Adrenal gland (tissue), 5 donors: ENCODE data around the gene ZNF18.

Source experiments
- POLR2A ChIP-seq, 2 donors: fragments of 450-650 bp; IDR thresholded peaks; one replicate each; pipeline ENCODE4 v1.6.1; 2017; ENCODE audit warnings: antibody characterized with exemption in 2 of 2, mild to moderate bottlenecking in 2 of 2, moderate library complexity in 1 of 2
- TF ChIP-seq, protein P1 (sequence below), 6 experiments: fragments of 450-650 bp in 4 of 6; fragments of 200-600 bp in 2 of 6; sonication (generic) in 1 of 6; IDR thresholded peaks; 1 replicate in 5 of 6; 2 replicates in 1 of 6; pipeline versions ENCODE4 v1.5.1 to v1.8.0; 2016 to 2021; ENCODE audit warnings: antibody characterized with exemption in 6 of 6, mild to moderate bottlenecking in 2 of 6, moderate library complexity in 1 of 6
- donor health status: DM: no; HTN: no; CAD: no.

DNA sequence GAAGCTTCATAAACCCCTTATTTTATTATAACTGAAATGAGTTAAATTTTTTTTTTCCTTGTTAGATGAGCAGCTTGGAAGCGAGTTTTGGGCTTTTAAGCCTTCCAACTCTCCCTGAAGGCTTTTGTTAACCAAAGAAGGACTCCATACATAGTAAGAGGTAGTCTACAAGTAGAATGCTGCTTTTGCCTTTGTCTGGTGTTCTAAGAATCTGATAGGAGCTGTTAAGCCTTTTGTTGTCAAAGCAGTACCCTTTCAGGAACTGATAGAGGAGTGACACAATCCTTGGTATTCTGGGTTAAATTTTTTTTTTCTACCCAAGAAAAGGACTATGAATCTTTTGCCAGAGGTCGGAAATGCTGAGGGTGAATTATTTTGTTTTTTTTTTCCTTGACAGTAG, 49.5 kb upstream of the ZNF18 start:
- TF ChIP-seq, protein P1, sequence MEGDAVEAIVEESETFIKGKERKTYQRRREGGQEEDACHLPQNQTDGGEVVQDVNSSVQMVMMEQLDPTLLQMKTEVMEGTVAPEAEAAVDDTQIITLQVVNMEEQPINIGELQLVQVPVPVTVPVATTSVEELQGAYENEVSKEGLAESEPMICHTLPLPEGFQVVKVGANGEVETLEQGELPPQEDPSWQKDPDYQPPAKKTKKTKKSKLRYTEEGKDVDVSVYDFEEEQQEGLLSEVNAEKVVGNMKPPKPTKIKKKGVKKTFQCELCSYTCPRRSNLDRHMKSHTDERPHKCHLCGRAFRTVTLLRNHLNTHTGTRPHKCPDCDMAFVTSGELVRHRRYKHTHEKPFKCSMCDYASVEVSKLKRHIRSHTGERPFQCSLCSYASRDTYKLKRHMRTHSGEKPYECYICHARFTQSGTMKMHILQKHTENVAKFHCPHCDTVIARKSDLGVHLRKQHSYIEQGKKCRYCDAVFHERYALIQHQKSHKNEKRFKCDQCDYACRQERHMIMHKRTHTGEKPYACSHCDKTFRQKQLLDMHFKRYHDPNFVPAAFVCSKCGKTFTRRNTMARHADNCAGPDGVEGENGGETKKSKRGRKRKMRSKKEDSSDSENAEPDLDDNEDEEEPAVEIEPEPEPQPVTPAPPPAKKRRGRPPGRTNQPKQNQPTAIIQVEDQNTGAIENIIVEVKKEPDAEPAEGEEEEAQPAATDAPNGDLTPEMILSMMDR (IDR thresholded peaks at IDR 0.05), result no peak
- TF ChIP-seq POLR2A (IDR thresholded peaks at IDR 0.05), result no peak
